Measurements from ENCODE around the gene SNRNP70. TPM values are rescaled to one million over a fixed set of nuclear protein-coding genes. Genes with fewer than 3 reads are reported as not detected.

SNRNP70 gene
- total and polyA plus RNA-seq, 10 of the 15 experiments (the other 5 are each of a cell fraction or from before 2014, with no cell fraction given) = 2.7 to 453 (median 159) TPM

DNA sequence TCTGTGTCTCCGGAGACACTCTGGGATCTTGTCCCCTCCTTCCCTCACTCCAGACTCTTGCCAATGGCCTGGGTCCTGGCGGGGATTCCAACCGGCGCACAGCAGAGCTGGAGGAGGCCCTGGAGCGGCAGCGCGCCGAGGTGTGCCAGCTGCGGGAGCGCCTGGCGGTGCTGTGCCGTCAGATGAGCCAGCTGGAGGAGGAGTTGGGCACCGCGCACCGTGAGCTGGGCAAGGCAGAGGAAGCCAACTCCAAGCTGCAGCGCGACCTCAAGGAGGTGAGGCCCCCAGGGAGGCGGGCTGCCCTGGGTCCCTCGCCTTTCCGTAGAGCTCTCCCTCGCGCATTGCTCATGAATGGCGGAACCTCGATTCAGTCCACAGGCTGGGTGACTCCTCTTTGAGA is 45.1 kb downstream of the SNRNP70 start:
- Histone ChIP-seq H3K79me2 (ENCODE audit: control insufficient read depth, insufficient read depth, low read length) (no peaks in the 10 kb centered on the region), H3K27ac (ENCODE audit: control insufficient read depth, insufficient read depth) (no peak overlapping the region), H2AFZ (ENCODE audit: control insufficient read depth, low read depth, low read length) (no peak overlapping the region), H3K4me2 (ENCODE audit: control insufficient read depth, insufficient read depth) (no peak overlapping the region), H3K9me3 (replicated peaks; ENCODE audit: control insufficient read depth, insufficient read depth, low read length) (no peaks in the 10 kb centered on the region; the same call in 2 of the 3 replicates), H3K4me3 (no peak overlapping the region), H3K27me3 (replicated peaks in 1 of 2; ENCODE audit: control insufficient read depth in 2 of 2, insufficient read depth in 2 of 2, low read length in 1 of 2) (no peaks in the 10 kb centered on the region), H3K4me1 (ENCODE audit: control insufficient read depth, insufficient read depth, low read length) (peaks cover 3% of the 10 kb centered on the region; the same call in 1 of the 2 replicates), H4K20me1 (ENCODE audit: control insufficient read depth, insufficient read depth) (no peaks in the 10 kb centered on the region), H3K36me3 (ENCODE audit: control insufficient read depth in 2 of 2, insufficient read depth in 2 of 2, low read length in 1 of 2) (no peaks in the 10 kb centered on the region; a peak in 1 of 4 replicates), H3K9ac (ENCODE audit: control insufficient read depth, insufficient read depth, low read length) (no peak overlapping the region)
- ATAC-seq (no peak), FAIRE-seq (no peak), DNase-seq (ENCODE audit: low read depth, low spot score) (no peak)
- 95% methylated on average over 20 of the region's 24 CpGs for WGBS (ENCODE audit: insufficient coverage, insufficient replicate concordance, low lambda C conversion rate, missing lambda C conversion rate)
- ChIA-PET POLR2A (no interaction called here), RAD21 (ENCODE audit: unreplicated experiment) (no interaction called here), CTCF (interaction anchor here (1.0 to 1.3 kb wide), 2 partner anchors 16 kb away, joined by 4 read pairs; partner anchors contain the start of gene LIN7B), SMC1A (ENCODE audit: uncharacterized antibody, unreplicated experiment) (no interaction called here)
- TF ChIP-seq, protein P1, sequence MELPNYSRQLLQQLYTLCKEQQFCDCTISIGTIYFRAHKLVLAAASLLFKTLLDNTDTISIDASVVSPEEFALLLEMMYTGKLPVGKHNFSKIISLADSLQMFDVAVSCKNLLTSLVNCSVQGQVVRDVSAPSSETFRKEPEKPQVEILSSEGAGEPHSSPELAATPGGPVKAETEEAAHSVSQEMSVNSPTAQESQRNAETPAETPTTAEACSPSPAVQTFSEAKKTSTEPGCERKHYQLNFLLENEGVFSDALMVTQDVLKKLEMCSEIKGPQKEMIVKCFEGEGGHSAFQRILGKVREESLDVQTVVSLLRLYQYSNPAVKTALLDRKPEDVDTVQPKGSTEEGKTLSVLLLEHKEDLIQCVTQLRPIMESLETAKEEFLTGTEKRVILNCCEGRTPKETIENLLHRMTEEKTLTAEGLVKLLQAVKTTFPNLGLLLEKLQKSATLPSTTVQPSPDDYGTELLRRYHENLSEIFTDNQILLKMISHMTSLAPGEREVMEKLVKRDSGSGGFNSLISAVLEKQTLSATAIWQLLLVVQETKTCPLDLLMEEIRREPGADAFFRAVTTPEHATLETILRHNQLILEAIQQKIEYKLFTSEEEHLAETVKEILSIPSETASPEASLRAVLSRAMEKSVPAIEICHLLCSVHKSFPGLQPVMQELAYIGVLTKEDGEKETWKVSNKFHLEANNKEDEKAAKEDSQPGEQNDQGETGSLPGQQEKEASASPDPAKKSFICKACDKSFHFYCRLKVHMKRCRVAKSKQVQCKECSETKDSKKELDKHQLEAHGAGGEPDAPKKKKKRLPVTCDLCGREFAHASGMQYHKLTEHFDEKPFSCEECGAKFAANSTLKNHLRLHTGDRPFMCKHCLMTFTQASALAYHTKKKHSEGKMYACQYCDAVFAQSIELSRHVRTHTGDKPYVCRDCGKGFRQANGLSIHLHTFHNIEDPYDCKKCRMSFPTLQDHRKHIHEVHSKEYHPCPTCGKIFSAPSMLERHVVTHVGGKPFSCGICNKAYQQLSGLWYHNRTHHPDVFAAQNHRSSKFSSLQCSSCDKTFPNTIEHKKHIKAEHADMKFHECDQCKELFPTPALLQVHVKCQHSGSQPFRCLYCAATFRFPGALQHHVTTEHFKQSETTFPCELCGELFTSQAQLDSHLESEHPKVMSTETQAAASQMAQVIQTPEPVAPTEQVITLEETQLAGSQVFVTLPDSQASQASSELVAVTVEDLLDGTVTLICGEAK (IDR thresholded peaks at IDR 0.05; ENCODE audit: borderline replicate concordance) = no peak
- TF ChIP-seq, protein P2, sequence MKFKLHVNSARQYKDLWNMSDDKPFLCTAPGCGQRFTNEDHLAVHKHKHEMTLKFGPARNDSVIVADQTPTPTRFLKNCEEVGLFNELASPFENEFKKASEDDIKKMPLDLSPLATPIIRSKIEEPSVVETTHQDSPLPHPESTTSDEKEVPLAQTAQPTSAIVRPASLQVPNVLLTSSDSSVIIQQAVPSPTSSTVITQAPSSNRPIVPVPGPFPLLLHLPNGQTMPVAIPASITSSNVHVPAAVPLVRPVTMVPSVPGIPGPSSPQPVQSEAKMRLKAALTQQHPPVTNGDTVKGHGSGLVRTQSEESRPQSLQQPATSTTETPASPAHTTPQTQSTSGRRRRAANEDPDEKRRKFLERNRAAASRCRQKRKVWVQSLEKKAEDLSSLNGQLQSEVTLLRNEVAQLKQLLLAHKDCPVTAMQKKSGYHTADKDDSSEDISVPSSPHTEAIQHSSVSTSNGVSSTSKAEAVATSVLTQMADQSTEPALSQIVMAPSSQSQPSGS (IDR thresholded peaks at IDR 0.05; ENCODE audit: low read length) = no peak
- no peak for TF ChIP-seq LARP7 (IDR thresholded peaks at IDR 0.05)
- TF ChIP-seq SREBF2 (IDR thresholded peaks at IDR 0.05; ENCODE audit: low read length) = no peak
- BruUV-seq (replicated peaks) = no TSS peak
- in situ Hi-C loops (cut with MboI) (no loop called here), intact Hi-C loops (cut with micrococcal nuclease; ENCODE audit: unreplicated experiment) (no loop called here)

All from GM12878 (cell line).